Natural killer cell (primary cell): ENCODE results near the gene QDPR. TPM values are rescaled to one million over a fixed set of nuclear protein-coding genes. Genes with fewer than 3 reads are reported as not detected.

Source experiments
- ATAC-seq, 3 donors: fragments of 150-1000 bp in 2 of 3; fragments of 200-7000 bp in 1 of 3; cut with Tn5 transposase; 1 replicate in 1 of 3; 2 replicates in 2 of 3; pipeline ENCODE4 v1.10.0; 2021; ENCODE audit warnings: mild to moderate bottlenecking in 2 of 3, moderate library complexity in 2 of 3
- DNase-seq, 2 donors: peaks; one replicate each; pipeline versions ENCODE4 v3.0.0 to v3.0.0-alpha.2; 2013 to 2021; ENCODE audit warnings: mixed read lengths in 1 of 2
- H3K27ac ChIP-seq: one replicate; pipeline ENCODE4 v1.5.1; 2013; ENCODE audit warnings: mild to moderate bottlenecking, low read length
- H3K27me3 ChIP-seq: one replicate; pipeline ENCODE4 v1.6.1; 2013; ENCODE audit warnings: low read length; ENCODE audit not compliant: control insufficient read depth, insufficient read depth
- H3K36me3 ChIP-seq: one replicate; pipeline ENCODE4 v1.6.1; 2013; ENCODE audit warnings: low read length; ENCODE audit not compliant: control insufficient read depth, insufficient read depth
- H3K4me1 ChIP-seq: one replicate; pipeline ENCODE4 v1.6.1; 2013; ENCODE audit warnings: low read length; ENCODE audit not compliant: control insufficient read depth, insufficient read depth
- H3K4me3 ChIP-seq: one replicate; pipeline ENCODE4 v1.5.1; 2013; ENCODE audit warnings: low read length
- H3K9me3 ChIP-seq: one replicate; pipeline ENCODE4 v1.6.1; 2013; ENCODE audit warnings: low read length; ENCODE audit not compliant: control insufficient read depth, insufficient read depth
- H3K27ac Mint-ChIP-seq, 2 donors: one replicate each; pipeline ENCODE4 v1.8.0; 2022; ENCODE audit warnings: mild to moderate bottlenecking in 2 of 2, mixed read lengths in 2 of 2, moderate library complexity in 1 of 2
- H3K27me3 Mint-ChIP-seq, 2 donors: one replicate each; pipeline ENCODE4 v1.8.0; 2022; ENCODE audit warnings: low read depth in 2 of 2, mixed read lengths in 2 of 2
- H3K36me3 Mint-ChIP-seq: one replicate; pipeline ENCODE4 v1.8.0; 2022; ENCODE audit warnings: mixed read lengths
- H3K4me1 Mint-ChIP-seq, 2 donors: one replicate each; pipeline ENCODE4 v1.8.0; 2022; ENCODE audit warnings: mixed read lengths in 2 of 2
- H3K4me3 Mint-ChIP-seq: one replicate; pipeline ENCODE4 v1.8.0; 2022; ENCODE audit warnings: mild to moderate bottlenecking, moderate library complexity, mixed read lengths
- H3K9me3 Mint-ChIP-seq, 2 donors: one replicate each; pipeline ENCODE4 v1.8.0; 2022; ENCODE audit warnings: mixed read lengths in 2 of 2
- WGBS: methylation state at CpG from one replicate; pipeline ENCODE4 v1.1.7; 2013; ENCODE audit warnings: missing lambda C conversion rate; ENCODE audit not compliant: insufficient coverage; 5-methylcytosine and 5-hydroxymethylcytosine counted together
- intact Hi-C: fragments of 100-400 bp; cut with micrococcal nuclease; formaldehyde crosslinking; loops from one replicate; pipeline ENCODE4 v1.14.2; 2022
- total RNA-seq, 4 donors: library from RNA; stranded (reverse); fragments of 120-200 nt in 1 of 4; gene quantifications; one replicate each; pipeline versions ENCODE4 v1.2.3 to v1.2.4, GENCODE V29; 2013 to 2022
- TF ChIP-seq, protein P1 (sequence below): fragments of 200-600 bp; IDR thresholded peaks from one replicate; pipeline ENCODE4 v1.8.0; 2022; ENCODE audit warnings: antibody characterized with exemption

QDPR gene
- total RNA-seq, 3 donors from 2014 or later (not counting 1 experiment from before 2014, with no cell fraction given): 8.8 to 13.2 (median 12.4) TPM

DNA sequence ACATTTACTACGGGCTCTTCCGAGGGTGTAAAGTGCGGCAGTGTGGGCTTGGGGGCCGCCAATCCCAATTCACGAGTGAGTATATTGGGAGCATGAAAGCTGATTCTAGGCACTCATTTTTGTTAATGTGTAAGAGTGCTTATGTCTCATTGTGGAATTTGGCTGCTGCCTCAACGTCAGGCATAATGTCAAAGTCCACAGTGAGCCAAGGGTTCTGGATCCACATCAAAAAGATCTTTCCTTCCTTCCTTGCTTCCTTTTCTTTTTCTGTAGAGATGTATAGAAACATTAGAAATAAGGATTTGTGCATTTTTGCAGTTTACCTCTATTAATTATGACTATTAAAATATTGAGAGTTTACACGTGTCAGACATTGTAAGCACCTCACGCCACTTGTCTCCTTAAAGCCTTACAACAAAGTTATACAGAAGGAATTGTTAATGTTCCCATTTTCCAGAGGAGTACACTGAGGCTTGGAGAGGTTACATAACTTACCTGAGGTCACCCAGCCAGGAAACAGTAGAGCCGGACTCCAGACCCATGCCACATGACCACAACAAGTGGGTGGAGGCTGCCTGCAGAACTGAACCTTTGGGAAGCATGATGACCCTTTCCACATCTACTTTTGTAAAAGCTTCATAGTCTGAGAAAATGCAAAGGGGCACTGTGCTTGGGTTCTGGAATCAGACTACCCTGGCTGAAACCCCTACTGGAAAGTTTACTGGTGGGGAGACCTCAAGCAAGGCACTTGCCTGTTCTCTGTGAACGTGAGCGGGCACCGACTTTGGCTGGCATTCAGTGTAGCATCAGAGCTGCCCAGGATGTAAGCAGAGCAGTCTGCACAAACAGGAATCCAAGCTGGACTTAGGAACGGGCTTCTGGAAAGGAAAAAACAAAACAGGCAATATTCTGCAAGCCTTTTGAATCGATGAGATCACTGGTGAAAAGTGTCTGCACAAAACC lies 3.8 kb upstream of the QDPR start:
- Mint-ChIP-seq H3K4me3 (no peak overlapping the region), H3K9me3 (no peaks in the 10 kb centered on the region), H3K27ac (no peak overlapping the region), H3K27me3 (peaks cover 12 to 28% of the 10 kb centered on the region in 2 donors), H3K4me1 (peaks cover 19 to 20% of the 10 kb centered on the region in 2 donors), H3K36me3 (no peaks in the 10 kb centered on the region)
- DNase-seq: no peak
- 87% methylated on average over 11 of the region's 14 CpGs for WGBS
- TF ChIP-seq, protein P1, sequence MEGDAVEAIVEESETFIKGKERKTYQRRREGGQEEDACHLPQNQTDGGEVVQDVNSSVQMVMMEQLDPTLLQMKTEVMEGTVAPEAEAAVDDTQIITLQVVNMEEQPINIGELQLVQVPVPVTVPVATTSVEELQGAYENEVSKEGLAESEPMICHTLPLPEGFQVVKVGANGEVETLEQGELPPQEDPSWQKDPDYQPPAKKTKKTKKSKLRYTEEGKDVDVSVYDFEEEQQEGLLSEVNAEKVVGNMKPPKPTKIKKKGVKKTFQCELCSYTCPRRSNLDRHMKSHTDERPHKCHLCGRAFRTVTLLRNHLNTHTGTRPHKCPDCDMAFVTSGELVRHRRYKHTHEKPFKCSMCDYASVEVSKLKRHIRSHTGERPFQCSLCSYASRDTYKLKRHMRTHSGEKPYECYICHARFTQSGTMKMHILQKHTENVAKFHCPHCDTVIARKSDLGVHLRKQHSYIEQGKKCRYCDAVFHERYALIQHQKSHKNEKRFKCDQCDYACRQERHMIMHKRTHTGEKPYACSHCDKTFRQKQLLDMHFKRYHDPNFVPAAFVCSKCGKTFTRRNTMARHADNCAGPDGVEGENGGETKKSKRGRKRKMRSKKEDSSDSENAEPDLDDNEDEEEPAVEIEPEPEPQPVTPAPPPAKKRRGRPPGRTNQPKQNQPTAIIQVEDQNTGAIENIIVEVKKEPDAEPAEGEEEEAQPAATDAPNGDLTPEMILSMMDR: no peak
- Histone ChIP-seq H3K4me3 (no peak overlapping the region), H3K9me3 (no peaks in the 10 kb centered on the region), H3K27ac (no peak overlapping the region), H3K36me3 (no peaks in the 10 kb centered on the region), H3K27me3 (no peaks in the 10 kb centered on the region), H3K4me1 (peaks cover 12% of the 10 kb centered on the region)
- intact Hi-C loops: no loop called here
- no peak for ATAC-seq

DNA sequence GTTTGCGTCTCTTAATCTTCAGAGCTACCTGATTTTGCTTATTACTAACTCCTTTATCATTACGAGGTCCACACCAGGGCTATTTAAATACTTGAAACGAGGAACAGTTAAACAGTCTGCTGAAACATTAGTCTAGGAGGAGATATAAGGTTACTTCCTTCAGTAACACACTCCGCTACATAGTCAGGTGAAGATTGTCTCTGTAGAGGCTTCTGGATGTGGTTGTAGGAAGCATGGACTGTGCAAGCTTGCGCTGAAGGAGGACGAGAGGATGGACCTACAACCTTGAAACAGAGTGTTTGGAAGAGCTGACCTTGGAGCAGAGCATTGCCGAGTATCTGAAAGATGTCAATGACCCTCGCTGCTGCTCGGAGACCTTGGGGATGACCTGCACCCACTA lies 3.0 kb upstream of the QDPR start, which contains the start of gene CLRN2:
Gene CLRN2, plus strand, starts transcription at position 301 of the 400 bp plus-strand sequence. CDS start 102 bp downstream, outside the sequence.
- Histone ChIP-seq H3K36me3 (no peaks in the 10 kb centered on the region), H3K27ac (no peak within 1 kb of the TSS), H3K4me1 (peaks cover 12% of the 10 kb centered on the region), H3K27me3 (no peaks in the 10 kb centered on the region), H3K4me3 (no peak within 1 kb of the TSS), H3K9me3 (no peaks in the 10 kb centered on the region)
- no peak for DNase-seq
- TF ChIP-seq, protein P1: no peak
- 91% methylated on average over 8 of the region's 9 CpGs for WGBS
- no peak within 1 kb of the TSS for H3K27ac Mint-ChIP-seq
- no peaks in the 10 kb centered on the region for H3K9me3 Mint-ChIP-seq
- no peak within 1 kb of the TSS for H3K4me3 Mint-ChIP-seq
- peaks cover 26 to 29% of the 10 kb centered on the region in 2 donors for H3K4me1 Mint-ChIP-seq
- intact Hi-C loops: no loop called here
- H3K36me3 Mint-ChIP-seq: no peaks in the 10 kb centered on the region
- ATAC-seq: no peak
- H3K27me3 Mint-ChIP-seq: peaks cover 12 to 22% of the 10 kb centered on the region in 2 donors

DNA sequence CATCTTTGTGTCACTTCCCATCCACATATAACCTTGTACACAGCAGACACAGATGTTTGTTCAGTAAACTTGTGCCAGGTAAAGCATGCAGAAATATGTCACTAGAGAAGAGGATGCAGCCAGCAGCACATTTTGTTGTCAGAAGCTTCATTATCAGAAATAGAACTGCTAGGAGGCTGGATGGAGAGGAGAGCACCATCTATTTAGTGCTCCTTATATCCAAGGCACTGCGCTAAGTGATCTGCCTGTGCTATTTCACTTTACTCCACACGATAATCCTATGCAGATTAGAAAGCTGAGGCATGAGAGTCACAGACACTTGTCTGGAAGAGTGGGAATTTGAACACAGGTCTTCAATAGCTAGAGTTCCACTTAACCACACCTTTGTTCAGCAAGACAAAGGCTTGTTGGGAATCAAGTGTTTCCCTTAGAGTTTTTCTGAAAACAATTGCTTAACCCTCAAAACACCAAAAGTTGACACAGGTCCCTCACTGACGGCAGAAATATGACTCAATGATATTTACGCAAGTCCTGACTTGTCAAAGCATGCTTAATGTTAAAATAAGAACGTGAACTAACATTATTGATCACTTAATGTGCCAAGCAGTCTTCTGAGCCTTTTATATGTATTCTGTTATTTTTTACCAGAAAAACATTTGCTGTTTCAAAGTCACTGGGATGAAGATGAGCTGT lies 1.2 kb upstream of the QDPR start:
- Histone ChIP-seq H3K4me3 (no peak overlapping the region), H3K27ac (no peak overlapping the region), H3K36me3 (no peaks in the 10 kb centered on the region), H3K9me3 (no peaks in the 10 kb centered on the region), H3K27me3 (no peaks in the 10 kb centered on the region), H3K4me1 (peaks cover 12% of the 10 kb centered on the region)
- H3K27me3 Mint-ChIP-seq: peaks cover 6 to 22% of the 10 kb centered on the region in 2 donors
- TF ChIP-seq, protein P1: no peak
- H3K36me3 Mint-ChIP-seq: no peaks in the 10 kb centered on the region
- no peak for ATAC-seq
- peak overlapping the region in 1 of 2 donors; percentile 75 for H3K27ac Mint-ChIP-seq
- H3K9me3 Mint-ChIP-seq: no peaks in the 10 kb centered on the region
- DNase-seq: no peak
- WGBS: 94% methylated on average over 5 of the region's 5 CpGs
- H3K4me3 Mint-ChIP-seq: peak overlapping the region; percentile 97
- intact Hi-C loops: no loop called here
- peaks cover 30 to 31% of the 10 kb centered on the region in 2 donors for H3K4me1 Mint-ChIP-seq
